Tibial artery (tissue), 4 donors: ENCODE results near the gene CASD1.

ENCODE experiments used
- DNase-seq, 2 donors: peaks; one replicate each; pipeline ENCODE4 v3.0.0-alpha.2; 2019
- H3K27ac ChIP-seq, 2 donors: fragments of 200-600 bp; sonication (generic) in 1 of 2; 1 replicate in 1 of 2; 2 replicates in 1 of 2; pipeline ENCODE4 v1.5.1; 2018 to 2019; ENCODE audit warnings: mild to moderate bottlenecking in 1 of 2
- H3K27me3 ChIP-seq, 2 donors: fragments of 200-600 bp; sonication (generic) in 1 of 2; one replicate each; pipeline versions ENCODE4 v1.5.1 to v1.6.0; 2016 to 2019
- H3K36me3 ChIP-seq, 3 donors: fragments of 200-600 bp; sonication (generic) in 2 of 3; one replicate each; pipeline ENCODE4 v1.5.1; 2016 to 2019; ENCODE audit warnings: mild to moderate bottlenecking in 2 of 3
- H3K4me1 ChIP-seq, 4 donors: fragments of 200-600 bp; sonication (generic) in 2 of 4; 1 replicate in 3 of 4; 2 replicates in 1 of 4; pipeline ENCODE4 v1.5.1; 2016 to 2019
- H3K4me3 ChIP-seq, 2 donors: fragments of 200-600 bp; sonication (generic) in 1 of 2; 1 replicate in 1 of 2; 2 replicates in 1 of 2; pipeline ENCODE4 v1.5.1; 2018 to 2019; ENCODE audit warnings: mild to moderate bottlenecking in 2 of 2
- H3K9me3 ChIP-seq, 3 donors: fragments of 200-600 bp; sonication (generic) in 1 of 3; one replicate each; pipeline ENCODE4 v1.5.1; 2016 to 2019
- intact Hi-C: fragments of 100-400 bp; cut with DNase I; formaldehyde crosslinking; loops from one replicate; pipeline ENCODE4 v1.15.0; 2023; ENCODE audit warnings: low total_unique reads
- TF ChIP-seq, protein P1 (sequence below), 2 experiments: fragments of 200-600 bp in 1 of 2; fragments of 450-650 bp in 1 of 2; IDR thresholded peaks; one replicate each; pipeline ENCODE4 v1.5.1; 2017 to 2019; ENCODE audit warnings: antibody characterized with exemption in 2 of 2, mild to moderate bottlenecking in 1 of 2, moderate library complexity in 1 of 2

CASD1 gene

DNA sequence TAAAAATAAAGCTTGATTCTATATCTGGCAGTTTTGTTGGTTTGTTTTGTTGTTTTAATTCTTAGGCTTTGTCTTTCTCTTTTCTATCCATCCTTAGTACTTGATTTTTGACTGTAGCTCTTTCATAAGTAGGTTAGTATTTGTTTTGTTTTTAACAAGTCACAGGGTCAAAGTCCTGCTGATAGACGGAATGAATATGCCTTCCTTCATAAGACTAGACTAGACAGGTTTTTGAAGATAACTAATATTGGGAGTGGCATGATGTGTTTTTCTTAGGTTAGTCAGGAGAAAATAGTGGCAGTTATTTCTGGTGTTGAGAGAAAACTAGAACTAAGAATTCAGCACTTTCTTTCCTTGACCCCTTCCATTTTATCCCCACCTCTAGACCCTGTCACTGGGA, 50.4 kb downstream of the CASD1 start:
- Histone ChIP-seq H3K27ac (no peak overlapping the region), H3K4me3 (no peak overlapping the region), H3K4me1 (no peaks in the 10 kb centered on the region), H3K36me3 (peaks cover 3 to 18% (median 12%) of the 10 kb centered on the region in 3 donors), H3K9me3 (no peaks in the 10 kb centered on the region), H3K27me3 (no peaks in the 10 kb centered on the region)
- intact Hi-C loops: no loop called here
- TF ChIP-seq, protein P1, sequence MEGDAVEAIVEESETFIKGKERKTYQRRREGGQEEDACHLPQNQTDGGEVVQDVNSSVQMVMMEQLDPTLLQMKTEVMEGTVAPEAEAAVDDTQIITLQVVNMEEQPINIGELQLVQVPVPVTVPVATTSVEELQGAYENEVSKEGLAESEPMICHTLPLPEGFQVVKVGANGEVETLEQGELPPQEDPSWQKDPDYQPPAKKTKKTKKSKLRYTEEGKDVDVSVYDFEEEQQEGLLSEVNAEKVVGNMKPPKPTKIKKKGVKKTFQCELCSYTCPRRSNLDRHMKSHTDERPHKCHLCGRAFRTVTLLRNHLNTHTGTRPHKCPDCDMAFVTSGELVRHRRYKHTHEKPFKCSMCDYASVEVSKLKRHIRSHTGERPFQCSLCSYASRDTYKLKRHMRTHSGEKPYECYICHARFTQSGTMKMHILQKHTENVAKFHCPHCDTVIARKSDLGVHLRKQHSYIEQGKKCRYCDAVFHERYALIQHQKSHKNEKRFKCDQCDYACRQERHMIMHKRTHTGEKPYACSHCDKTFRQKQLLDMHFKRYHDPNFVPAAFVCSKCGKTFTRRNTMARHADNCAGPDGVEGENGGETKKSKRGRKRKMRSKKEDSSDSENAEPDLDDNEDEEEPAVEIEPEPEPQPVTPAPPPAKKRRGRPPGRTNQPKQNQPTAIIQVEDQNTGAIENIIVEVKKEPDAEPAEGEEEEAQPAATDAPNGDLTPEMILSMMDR (IDR thresholded peaks at IDR 0.05): no peak
- no peak for DNase-seq

DNA sequence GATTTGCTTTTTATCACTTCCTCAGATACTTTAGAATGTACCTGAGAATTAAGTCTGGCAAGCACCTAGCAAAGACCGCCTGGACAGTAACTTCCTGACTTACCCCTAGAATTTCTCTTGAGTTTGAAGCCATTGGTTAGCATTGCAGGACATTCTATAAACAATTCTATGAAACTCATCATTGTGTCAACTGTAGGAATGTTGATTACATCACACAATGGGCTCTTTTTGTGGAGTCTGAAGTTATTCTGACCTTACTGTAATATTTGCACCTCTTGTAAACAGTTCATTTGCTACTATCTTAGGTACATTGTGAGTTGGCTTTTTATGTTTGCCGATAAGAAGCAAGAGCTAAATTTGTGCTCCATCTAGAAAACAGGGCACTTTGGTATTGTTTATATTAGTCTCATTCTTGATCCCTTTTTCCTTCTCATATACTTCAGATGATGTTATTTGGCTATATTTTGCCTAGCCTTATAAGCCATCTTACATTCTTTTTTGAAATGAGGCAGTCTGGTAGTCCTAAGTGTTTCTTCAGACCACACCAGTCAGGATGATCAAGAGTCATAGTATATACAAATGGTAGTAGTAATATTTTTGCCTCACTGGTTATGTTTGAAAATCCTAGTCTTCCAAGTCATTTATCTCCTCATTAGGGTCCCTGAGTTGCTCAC, 52.4 kb downstream of the CASD1 start:
- Histone ChIP-seq H3K4me1 (no peaks in the 10 kb centered on the region), H3K9me3 (no peaks in the 10 kb centered on the region), H3K36me3 (peaks cover 0 to 10% (median 3%) of the 10 kb centered on the region in 3 donors), H3K27me3 (no peaks in the 10 kb centered on the region), H3K27ac (no peak overlapping the region), H3K4me3 (no peak overlapping the region)
- intact Hi-C loops: no loop called here
- DNase-seq: no peak
- TF ChIP-seq, protein P1 (IDR thresholded peaks at IDR 0.05): no peak

DNA sequence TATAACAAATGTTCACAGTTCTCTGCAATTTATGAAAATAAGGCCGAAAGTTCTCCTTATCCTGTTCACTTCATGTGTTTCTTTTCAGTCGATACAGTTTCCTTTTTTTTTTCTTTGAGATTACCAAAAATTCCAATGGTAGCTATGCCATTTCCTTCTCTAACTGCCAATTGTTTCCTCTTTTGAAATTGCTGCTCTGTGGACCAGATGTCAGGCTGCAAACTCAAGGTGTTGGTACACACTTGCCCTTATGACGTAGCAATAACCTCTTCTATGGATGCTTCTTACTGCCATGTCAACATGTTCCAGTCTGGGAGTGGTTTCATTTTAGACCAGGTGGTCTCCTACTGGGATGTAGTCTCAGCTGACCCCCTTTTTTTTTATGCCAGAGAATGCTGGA, 52.9 kb downstream of the CASD1 start:
- DNase-seq: no peak
- intact Hi-C loops: no loop called here
- TF ChIP-seq, protein P1 (IDR thresholded peaks at IDR 0.05): no peak
- Histone ChIP-seq H3K9me3 (no peaks in the 10 kb centered on the region), H3K27me3 (no peaks in the 10 kb centered on the region), H3K4me1 (no peaks in the 10 kb centered on the region), H3K4me3 (no peak overlapping the region), H3K36me3 (peaks cover 0 to 10% (median 3%) of the 10 kb centered on the region in 3 donors), H3K27ac (no peak overlapping the region)

DNA sequence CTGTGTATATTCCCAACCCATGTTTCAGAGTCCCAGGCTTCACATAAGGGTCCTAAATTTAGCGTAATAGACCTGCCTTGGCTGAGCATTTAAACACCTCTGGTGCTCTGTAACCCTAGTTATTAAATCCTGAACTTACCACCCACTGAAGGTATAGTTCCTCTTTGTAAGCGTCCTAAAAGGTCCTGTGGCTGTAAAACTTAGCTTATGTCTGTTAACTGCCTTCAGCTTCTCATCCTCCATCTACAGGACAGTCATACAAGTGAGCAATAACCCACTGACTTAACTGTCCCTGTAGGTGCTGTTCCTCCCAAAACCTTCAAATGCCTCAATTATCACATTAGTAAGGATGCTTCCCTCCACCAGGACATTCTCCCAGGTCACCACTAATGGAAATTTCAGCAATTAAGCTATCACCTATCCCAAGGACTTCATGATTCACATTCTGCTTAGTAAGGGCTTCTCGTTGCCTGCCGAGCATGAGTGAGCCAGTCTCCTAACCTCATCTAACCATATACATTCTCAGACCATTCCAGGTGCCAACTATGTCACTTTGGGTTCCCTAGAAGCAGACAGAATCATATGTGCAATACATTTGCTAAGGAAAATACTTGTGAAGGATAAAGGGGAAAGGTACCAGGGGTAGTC, 55.8 kb downstream of the CASD1 start:
- DNase-seq: no peak
- Histone ChIP-seq H3K4me3 (no peak overlapping the region), H3K27me3 (no peaks in the 10 kb centered on the region), H3K9me3 (no peaks in the 10 kb centered on the region), H3K36me3 (peaks cover 0 to 1% (median under 1%) of the 10 kb centered on the region in 3 donors), H3K4me1 (no peaks in the 10 kb centered on the region), H3K27ac (no peak overlapping the region)
- intact Hi-C loops: no loop called here
- TF ChIP-seq, protein P1 (IDR thresholded peaks at IDR 0.05): no peak

DNA sequence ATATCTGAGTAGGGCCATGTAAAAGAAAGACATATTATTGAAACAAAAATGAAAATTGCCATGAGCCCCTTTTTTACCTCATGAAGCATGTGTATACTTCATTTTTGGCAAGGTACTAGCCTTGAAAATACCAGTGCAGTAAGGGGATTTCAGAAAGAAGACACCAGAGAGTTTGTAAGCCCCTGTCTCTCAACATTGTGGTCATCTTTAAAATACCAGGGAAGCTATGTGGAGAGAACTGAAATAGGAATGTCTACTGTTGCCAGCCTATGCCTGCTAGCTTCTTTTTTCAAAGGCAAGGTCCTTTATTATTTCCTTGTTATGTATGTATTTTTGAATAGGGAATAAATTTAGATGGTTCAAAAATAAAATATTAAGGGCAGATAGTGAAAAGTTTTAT, 57.8 kb downstream of the CASD1 start:
- DNase-seq: no peak
- peaks cover 0 to 6% (median 0%) of the 10 kb centered on the region in 3 donors for H3K9me3 ChIP-seq
- peaks cover 0 to 7% (median 7%) of the 10 kb centered on the region in 3 donors for H3K36me3 ChIP-seq
- no peak overlapping the region for H3K4me3 ChIP-seq
- no peaks in the 10 kb centered on the region for H3K27me3 ChIP-seq
- TF ChIP-seq, protein P1 (IDR thresholded peaks at IDR 0.05): no peak
- intact Hi-C loops: no loop called here
- no peaks in the 10 kb centered on the region for H3K4me1 ChIP-seq
- H3K27ac ChIP-seq: no peak overlapping the region
